Naive thymus-derived CD4-positive, alpha-beta T cell (primary cell): ENCODE data around the gene TFEB. TPM values are rescaled to one million over a fixed set of nuclear protein-coding genes. Genes with fewer than 3 reads are reported as not detected.

Experiments used
- ATAC-seq: fragments of 150-1000 bp; cut with Tn5 transposase; 2 replicates; pipeline ENCODE4 v1.10.0; 2021; ENCODE audit warnings: mild to moderate bottlenecking, moderate library complexity
- CTCF ChIA-PET: fragments of 350-600 bp; sonication (Branson Sonifier 250); formaldehyde crosslinking; loops from one replicate; lab custom pipeline; 2021; ENCODE audit warnings: antibody characterized with exemption; lab: Charles Lee
- POLR2A ChIA-PET: fragments of 350-600 bp; sonication (Branson Sonifier 250); formaldehyde crosslinking; loops from one replicate; lab custom pipeline; 2021; ENCODE audit warnings: antibody characterized with exemption, inconsistent platforms; lab: Charles Lee
- DNase-seq, 9 donors: peaks; one replicate each; pipeline versions ENCODE4 v3.0.0 to v3.0.0-alpha.2; 2020 to 2022; ENCODE audit warnings: mixed read lengths in 1 of 9
- H3K27ac ChIP-seq: one replicate; pipeline ENCODE4 v1.7.0; 2013; ENCODE audit warnings: mild to moderate bottlenecking, low read depth, low read length, moderate library complexity
- H3K27me3 ChIP-seq, 2 donors: one replicate each; pipeline ENCODE4 v1.7.0; 2013; ENCODE audit warnings: low read length in 2 of 2, mild to moderate bottlenecking in 2 of 2, moderate library complexity in 2 of 2; ENCODE audit not compliant: control insufficient read depth in 2 of 2, insufficient read depth in 2 of 2
- H3K36me3 ChIP-seq, 3 experiments: 1 replicate in 2 of 3; 2 replicates in 1 of 3; pipeline ENCODE4 v1.7.0; 2013; ENCODE audit warnings: low read length in 3 of 3, mild to moderate bottlenecking in 3 of 3, moderate library complexity in 1 of 3; ENCODE audit not compliant: insufficient read depth in 3 of 3, control insufficient read depth in 2 of 3
- H3K4me1 ChIP-seq, 2 donors: one replicate each; pipeline ENCODE4 v1.7.0; 2013; ENCODE audit warnings: low read length in 2 of 2, mild to moderate bottlenecking in 2 of 2, moderate library complexity in 1 of 2; ENCODE audit not compliant: control insufficient read depth in 2 of 2, insufficient read depth in 2 of 2
- H3K4me3 ChIP-seq: 2 replicates; pipeline ENCODE4 v1.7.0; 2013; ENCODE audit warnings: mild to moderate bottlenecking, low read length
- H3K9me3 ChIP-seq, 3 experiments: 1 replicate in 2 of 3; 2 replicates in 1 of 3; pipeline ENCODE4 v1.7.0; 2013; ENCODE audit warnings: low read length in 3 of 3; ENCODE audit not compliant: control insufficient read depth in 2 of 3
- H3K27ac Mint-ChIP-seq, 9 donors: one replicate each; pipeline ENCODE4 v1.8.0; 2020 to 2022; ENCODE audit warnings: mixed read lengths in 9 of 9, mild to moderate bottlenecking in 8 of 9, moderate library complexity in 5 of 9, inconsistent platforms in 2 of 9
- H3K27me3 Mint-ChIP-seq, 5 donors: one replicate each; pipeline ENCODE4 v1.8.0; 2021 to 2022; ENCODE audit warnings: mixed read lengths in 5 of 5, mild to moderate bottlenecking in 1 of 5
- H3K36me3 Mint-ChIP-seq, 5 donors: one replicate each; pipeline ENCODE4 v1.8.0; 2020 to 2022; ENCODE audit warnings: mixed read lengths in 5 of 5, mild to moderate bottlenecking in 3 of 5, inconsistent platforms in 1 of 5
- H3K4me1 Mint-ChIP-seq, 7 donors: one replicate each; pipeline ENCODE4 v1.8.0; 2020 to 2022; ENCODE audit warnings: mixed read lengths in 7 of 7, mild to moderate bottlenecking in 3 of 7, inconsistent platforms in 1 of 7
- H3K4me3 Mint-ChIP-seq, 10 donors: one replicate each; pipeline ENCODE4 v1.8.0; 2020 to 2022; ENCODE audit warnings: mild to moderate bottlenecking in 10 of 10, mixed read lengths in 10 of 10, moderate library complexity in 6 of 10, inconsistent platforms in 2 of 10
- H3K9me3 Mint-ChIP-seq, 11 donors: one replicate each; pipeline ENCODE4 v1.8.0; 2020 to 2022; ENCODE audit warnings: mixed read lengths in 11 of 11, mild to moderate bottlenecking in 4 of 11, inconsistent platforms in 1 of 11, moderate library complexity in 1 of 11
- intact Hi-C, 2 donors: fragments of 100-400 bp; cut with micrococcal nuclease; formaldehyde crosslinking; loops; one replicate each; pipeline ENCODE4 v1.15.1; 2023
- polyA plus RNA-seq, 2 donors: library from polyadenylated mRNA; unstranded; fragments of 300-500 nt; fragmentation: Illumina TruSeq; gene quantifications; one replicate each; pipeline ENCODE4 v1.2.3, GENCODE V29; 2021
- total RNA-seq, 6 experiments: library from RNA in 5 of 6; stranded (reverse) in 5 of 6; gene quantifications; 1 replicate in 5 of 6; 2 replicates in 1 of 6; pipeline ENCODE4 v1.2.3 and lab custom pipeline; 2021 to 2026

TFEB gene
- total and polyA plus RNA-seq, 7 experiments from 2014 or later = 2.4 to 39.9 (median 8.0) TPM

- Mint-ChIP-seq H3K4me3 (no peak overlapping the region), H3K9me3 (no peaks in the 10 kb centered on the region), H3K27ac (no peak overlapping the region), H3K4me1 (peaks cover 0 to 3% (median 0%) of the 10 kb centered on the region in 7 donors), H3K27me3 (peaks cover 0 to 16% (median 0%) of the 10 kb centered on the region in 5 donors), H3K36me3 (peaks cover 0 to 3% (median 0%) of the 10 kb centered on the region in 5 donors)
- H3K36me3 ChIP-seq = no peaks in the 10 kb centered on the region
- H3K9me3 ChIP-seq = no peaks in the 10 kb centered on the region
- POLR2A ChIA-PET = no interaction called here
- intact Hi-C loops = no loop called here
- no peak overlapping the region for H3K4me3 ChIP-seq
- no peaks in the 10 kb centered on the region for H3K4me1 ChIP-seq
- no peak for ATAC-seq
- H3K27me3 ChIP-seq = no peaks in the 10 kb centered on the region
- H3K27ac ChIP-seq = no peak overlapping the region
- no peak for DNase-seq
- CTCF ChIA-PET = no interaction called here
Measured at GRCh38 chr6:41757931-41758640, 22.7 kb upstream of the TFEB start.

- intact Hi-C loops = no loop called here
- H3K4me1 Mint-ChIP-seq = peaks cover 0 to 3% (median 0%) of the 10 kb centered on the region in 7 donors
- ChIA-PET POLR2A (no interaction called here), CTCF (no interaction called here)
- Histone ChIP-seq H3K9me3 (no peaks in the 10 kb centered on the region), H3K4me1 (no peaks in the 10 kb centered on the region), H3K27me3 (no peaks in the 10 kb centered on the region), H3K27ac (no peak overlapping the region), H3K4me3 (no peak overlapping the region), H3K36me3 (no peaks in the 10 kb centered on the region)
- ATAC-seq = no peak
- H3K4me3 Mint-ChIP-seq = no peak overlapping the region
- H3K9me3 Mint-ChIP-seq = no peaks in the 10 kb centered on the region
- peaks cover 0 to 17% (median 0%) of the 10 kb centered on the region in 5 donors for H3K27me3 Mint-ChIP-seq
- H3K27ac Mint-ChIP-seq = no peak overlapping the region
- DNase-seq = no peak
- H3K36me3 Mint-ChIP-seq = peaks cover 0 to 3% (median 0%) of the 10 kb centered on the region in 5 donors
Measured at GRCh38 chr6:41757271-41757670, 21.9 kb upstream of the TFEB start.

GRCh38 chr6:41756354-41756753 lies 20.9 kb upstream of the TFEB start:
- Histone ChIP-seq H3K4me3 (no peak overlapping the region), H3K4me1 (no peaks in the 10 kb centered on the region), H3K9me3 (no peaks in the 10 kb centered on the region), H3K36me3 (no peaks in the 10 kb centered on the region), H3K27me3 (no peaks in the 10 kb centered on the region), H3K27ac (no peak overlapping the region)
- ChIA-PET CTCF (no interaction called here), POLR2A (no interaction called here)
- DNase-seq (no peak), ATAC-seq (peak; percentile 24)
- Mint-ChIP-seq H3K4me1 (peaks cover 0 to 3% (median 0%) of the 10 kb centered on the region in 7 donors), H3K36me3 (peaks cover 0 to 1% (median 0%) of the 10 kb centered on the region in 5 donors), H3K27me3 (peaks cover 0 to 17% (median 0%) of the 10 kb centered on the region in 5 donors), H3K27ac (no peak overlapping the region), H3K9me3 (no peaks in the 10 kb centered on the region), H3K4me3 (no peak overlapping the region)
- intact Hi-C loops = no loop called here

- H3K4me1 ChIP-seq = no peaks in the 10 kb centered on the region
- DNase-seq (no peak), ATAC-seq (no peak)
- no peak overlapping the region for H3K27ac ChIP-seq
- no peak overlapping the region for H3K4me3 ChIP-seq
- no peaks in the 10 kb centered on the region for H3K9me3 ChIP-seq
- no peaks in the 10 kb centered on the region for H3K27me3 ChIP-seq
- Mint-ChIP-seq H3K4me3 (no peak overlapping the region), H3K27me3 (peaks cover 0 to 17% (median 0%) of the 10 kb centered on the region in 5 donors), H3K36me3 (no peaks in the 10 kb centered on the region), H3K9me3 (no peaks in the 10 kb centered on the region), H3K4me1 (peaks cover 0 to 3% (median 0%) of the 10 kb centered on the region in 7 donors), H3K27ac (no peak overlapping the region)
- ChIA-PET POLR2A (no interaction called here), CTCF (no interaction called here)
- H3K36me3 ChIP-seq = no peaks in the 10 kb centered on the region
- intact Hi-C loops = no loop called here
Measured at GRCh38 chr6:41755895-41756294, 20.5 kb upstream of the TFEB start.

- Mint-ChIP-seq H3K9me3 (peaks cover 0 to 1% (median 0%) of the 10 kb centered on the region in 11 donors), H3K27me3 (peaks cover 0 to 15% (median 0%) of the 10 kb centered on the region in 5 donors), H3K36me3 (no peaks in the 10 kb centered on the region), H3K27ac (no peak overlapping the region), H3K4me1 (no peaks in the 10 kb centered on the region), H3K4me3 (no peak overlapping the region)
- Histone ChIP-seq H3K27ac (no peak overlapping the region), H3K4me3 (no peak overlapping the region), H3K4me1 (no peaks in the 10 kb centered on the region), H3K9me3 (no peaks in the 10 kb centered on the region), H3K27me3 (no peaks in the 10 kb centered on the region), H3K36me3 (no peaks in the 10 kb centered on the region)
- no peak for DNase-seq
- ChIA-PET CTCF (no interaction called here), POLR2A (no interaction called here)
- ATAC-seq = no peak
- intact Hi-C loops = no loop called here
Measured at GRCh38 chr6:41750374-41750773, 15.0 kb upstream of the TFEB start.

GRCh38 chr6:41748542-41748941 lies 13.1 kb upstream of the TFEB start:
- POLR2A ChIA-PET = no interaction called here
- CTCF ChIA-PET = no interaction called here

GRCh38 chr6:41748102-41748477 lies 12.7 kb upstream of the TFEB start:
- CTCF ChIA-PET = no interaction called here
- POLR2A ChIA-PET = no interaction called here

More at GRCh38 chr6:41748542-41748941, 13.1 kb upstream of the TFEB start:
- H3K36me3 Mint-ChIP-seq = no peaks in the 10 kb centered on the region
- peaks cover 0 to 1% (median 0%) of the 10 kb centered on the region in 11 donors for H3K9me3 Mint-ChIP-seq
- DNase-seq (no peak), ATAC-seq (no peak)
- H3K27ac Mint-ChIP-seq = no peak overlapping the region
- Histone ChIP-seq H3K4me1 (no peaks in the 10 kb centered on the region), H3K4me3 (no peak overlapping the region), H3K27me3 (no peaks in the 10 kb centered on the region), H3K9me3 (no peaks in the 10 kb centered on the region), H3K27ac (no peak overlapping the region), H3K36me3 (no peaks in the 10 kb centered on the region)
- peaks cover 0 to 4% (median 0%) of the 10 kb centered on the region in 7 donors for H3K4me1 Mint-ChIP-seq
- intact Hi-C loops = no loop called here
- H3K27me3 Mint-ChIP-seq = peaks cover 0 to 5% (median 0%) of the 10 kb centered on the region in 5 donors
- H3K4me3 Mint-ChIP-seq = no peak overlapping the region

More at GRCh38 chr6:41748102-41748477, 12.7 kb upstream of the TFEB start:
- intact Hi-C loops = no loop called here
- Mint-ChIP-seq H3K9me3 (peaks cover 0 to 1% (median 0%) of the 10 kb centered on the region in 11 donors), H3K4me1 (peaks cover 0 to 4% (median 0%) of the 10 kb centered on the region in 7 donors), H3K27ac (no peak overlapping the region), H3K27me3 (peaks cover 0 to under 1% (median 0%) of the 10 kb centered on the region in 5 donors), H3K36me3 (no peaks in the 10 kb centered on the region), H3K4me3 (no peak overlapping the region)
- no peaks in the 10 kb centered on the region for H3K36me3 ChIP-seq
- no peaks in the 10 kb centered on the region for H3K4me1 ChIP-seq
- H3K27ac ChIP-seq = no peak overlapping the region
- DNase-seq (no peak), ATAC-seq (no peak)
- H3K9me3 ChIP-seq = no peaks in the 10 kb centered on the region
- H3K27me3 ChIP-seq = no peaks in the 10 kb centered on the region
- H3K4me3 ChIP-seq = no peak overlapping the region
